HG03039 (cell line): ENCODE results near the gene PTPN12.

Experiments
- ATAC-seq: cut with Tn5 transposase; IDR thresholded peaks from one replicate; pipeline ENCODE4 v1.9.1; 2021; ENCODE audit warnings: mild to moderate bottlenecking, moderate library complexity; ENCODE audit not compliant: unreplicated experiment

The PTPN12 gene

DNA sequence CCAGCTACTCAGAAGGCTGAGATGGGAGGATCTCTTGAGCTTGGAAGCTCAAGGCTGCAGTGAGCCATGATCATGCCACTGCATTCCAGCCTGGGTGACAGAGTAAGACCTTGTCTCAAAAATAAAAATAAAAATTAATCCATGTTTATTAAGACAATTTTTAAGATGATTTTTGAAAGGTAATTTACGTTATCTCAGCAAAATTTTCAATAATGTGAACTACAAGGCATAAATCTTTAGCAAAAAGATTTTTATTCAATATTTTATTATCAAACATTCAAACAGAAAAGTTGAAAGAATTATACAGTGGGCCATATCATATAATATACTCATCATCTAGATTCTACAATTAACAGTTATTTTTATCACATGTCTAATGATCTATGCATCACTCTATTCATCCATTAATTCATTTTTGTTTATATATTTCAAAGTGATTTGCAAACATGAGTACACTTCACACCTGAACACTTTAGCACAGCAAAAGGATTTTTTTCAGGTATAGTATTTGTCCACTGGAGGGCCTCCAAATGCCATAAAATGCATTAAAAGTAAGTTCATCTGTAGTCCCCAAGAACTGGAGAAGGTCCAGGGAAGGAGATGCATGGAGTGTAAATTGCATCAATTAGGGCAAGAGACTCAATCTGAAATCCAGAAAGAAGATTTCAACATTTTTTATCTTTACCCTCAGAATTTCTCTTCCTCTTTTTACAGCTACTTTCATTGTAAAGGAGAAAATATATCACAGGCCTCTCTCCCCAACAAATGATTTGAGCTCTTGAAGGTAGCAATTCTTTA, 120.5 kb downstream of the PTPN12 start:
- no peak for ATAC-seq

- no peak for ATAC-seq
These were observed 121.8 kb downstream of the PTPN12 start for GRCh38 chr7:77658928-77659327.

GRCh38 chr7:77661816-77662215, 124.7 kb downstream of the PTPN12 start:
- no peak for ATAC-seq

- no peak for ATAC-seq
These were observed 125.8 kb downstream of the PTPN12 start for GRCh38 chr7:77662869-77663268.

GRCh38 chr7:77664715-77665114, 127.6 kb downstream of the PTPN12 start:
- ATAC-seq: no peak

- ATAC-seq: no peak
These were observed 128.1 kb downstream of the PTPN12 start for GRCh38 chr7:77665161-77665560.

DNA sequence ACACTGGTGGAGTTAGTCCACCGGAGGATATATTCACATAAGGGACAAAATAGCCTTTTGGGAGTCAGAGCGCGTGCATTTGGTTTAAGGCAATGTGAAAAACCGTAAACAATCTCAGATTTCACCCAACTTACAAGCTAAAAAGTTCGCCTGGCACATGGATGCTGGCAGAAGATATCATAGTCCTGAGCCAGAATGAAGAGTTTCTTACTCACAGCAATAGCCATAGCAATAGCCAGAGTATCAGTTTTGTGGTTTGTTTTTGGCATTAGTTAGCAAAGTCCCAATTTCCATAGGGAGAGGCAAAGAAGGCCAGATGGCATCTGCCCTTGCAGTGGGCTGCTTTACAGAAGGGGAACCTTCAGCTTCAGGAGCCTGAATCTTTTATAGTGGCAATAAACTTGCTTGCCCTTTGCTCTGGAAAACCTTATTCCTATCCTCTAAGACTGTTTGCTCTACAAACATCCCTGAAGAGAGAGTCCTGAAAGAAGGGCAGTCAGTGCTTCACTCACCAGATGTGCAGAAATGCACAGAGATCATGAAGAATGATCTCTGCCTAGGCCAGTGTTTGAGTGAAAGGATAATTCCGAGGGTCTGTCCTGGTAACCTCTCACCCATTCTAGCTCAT, 130.5 kb downstream of the PTPN12 start:
- ATAC-seq: no peak

DNA sequence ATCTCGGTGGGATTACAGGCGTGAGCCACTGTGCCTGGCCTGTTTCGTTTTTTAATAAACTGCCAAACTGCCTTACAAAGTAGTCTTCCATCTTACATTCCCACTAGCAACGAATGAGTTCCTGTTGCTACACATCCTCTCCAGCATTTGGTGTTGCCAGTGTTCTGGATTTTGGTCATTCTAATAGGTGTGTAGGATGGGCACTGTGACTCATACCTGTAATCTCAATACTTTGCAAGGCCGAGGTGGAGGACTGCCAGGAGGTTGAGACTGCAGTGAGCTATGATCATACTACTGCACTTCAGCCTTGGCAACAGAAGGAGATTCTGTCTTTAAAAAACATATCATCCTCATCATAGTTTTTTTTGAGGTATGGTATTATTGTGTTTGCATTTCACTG, 137.8 kb downstream of the PTPN12 start:
- peak; percentile 66 for ATAC-seq

GRCh38 chr7:77679608-77680007, 142.5 kb downstream of the PTPN12 start:
- no peak for ATAC-seq

- no peak for ATAC-seq
These were observed 143.2 kb downstream of the PTPN12 start for GRCh38 chr7:77680266-77680665.

DNA sequence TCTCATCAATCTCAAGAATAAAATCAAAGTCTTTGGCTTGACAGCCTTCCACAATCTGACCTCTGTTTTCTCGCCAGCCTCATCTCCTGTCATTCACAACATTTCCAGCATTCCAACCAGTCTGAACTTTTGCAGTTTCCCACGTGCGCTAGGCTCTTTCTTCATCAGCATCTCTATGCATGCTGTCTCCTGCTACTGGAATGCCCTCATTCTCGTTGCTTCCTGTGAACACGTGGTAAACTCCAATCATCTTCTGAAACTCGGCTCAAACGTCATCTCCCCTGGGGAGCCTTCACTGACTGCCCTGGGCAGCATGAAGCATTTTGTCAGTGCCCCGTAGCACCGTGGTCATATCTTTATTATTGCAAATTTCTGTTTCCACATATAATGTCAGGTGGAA, 146.9 kb downstream of the PTPN12 start:
- ATAC-seq: no peak

DNA sequence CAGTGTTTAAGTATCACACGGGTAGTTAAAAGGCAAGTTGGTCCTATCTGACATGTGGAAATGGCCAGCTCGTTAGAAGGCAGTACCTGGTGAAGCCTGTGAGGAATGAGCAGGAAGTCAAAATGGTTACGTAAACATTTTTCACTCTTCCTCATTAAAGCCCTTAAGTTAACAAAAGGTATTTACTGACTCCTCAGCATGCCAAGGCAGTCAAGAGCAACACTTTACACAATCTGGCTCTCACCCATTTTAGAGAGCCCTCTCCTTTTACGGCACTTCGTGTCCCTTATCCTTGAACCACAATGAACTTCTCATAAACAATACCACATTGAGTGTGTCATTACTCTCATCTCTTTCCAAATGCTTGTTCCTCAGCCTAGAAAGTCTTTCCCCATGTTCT, 148.1 kb downstream of the PTPN12 start:
- ATAC-seq: no peak

DNA sequence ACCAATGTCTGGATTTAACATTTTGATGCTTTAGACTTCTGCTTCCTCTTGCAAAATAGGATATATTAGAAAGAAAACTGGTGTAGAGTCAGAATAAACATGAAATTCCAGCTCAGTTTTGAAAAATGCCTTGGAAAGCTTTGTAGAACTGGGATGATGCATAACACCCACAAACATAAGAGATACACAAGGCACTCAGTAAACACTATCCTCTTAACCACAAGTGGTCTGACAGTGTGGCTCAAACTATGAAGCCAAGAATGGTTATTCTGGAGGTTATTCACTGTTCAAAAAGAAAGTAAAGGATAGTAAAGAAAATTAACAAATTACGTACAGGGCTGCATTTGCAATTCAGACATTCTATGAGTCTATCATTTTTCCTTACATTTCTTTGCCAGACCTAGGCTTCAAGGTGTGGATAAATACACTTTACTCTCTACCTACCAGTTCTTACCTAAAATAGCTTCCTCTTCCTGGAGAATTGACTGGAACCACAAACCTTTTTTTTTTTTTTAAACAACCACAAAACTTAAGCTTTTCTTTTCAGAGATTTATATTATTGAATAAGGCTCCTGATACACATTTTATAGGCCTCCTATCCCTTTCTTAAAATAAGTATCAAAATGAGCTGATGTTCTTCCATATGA, 150.1 kb downstream of the PTPN12 start:
- no peak for ATAC-seq

DNA sequence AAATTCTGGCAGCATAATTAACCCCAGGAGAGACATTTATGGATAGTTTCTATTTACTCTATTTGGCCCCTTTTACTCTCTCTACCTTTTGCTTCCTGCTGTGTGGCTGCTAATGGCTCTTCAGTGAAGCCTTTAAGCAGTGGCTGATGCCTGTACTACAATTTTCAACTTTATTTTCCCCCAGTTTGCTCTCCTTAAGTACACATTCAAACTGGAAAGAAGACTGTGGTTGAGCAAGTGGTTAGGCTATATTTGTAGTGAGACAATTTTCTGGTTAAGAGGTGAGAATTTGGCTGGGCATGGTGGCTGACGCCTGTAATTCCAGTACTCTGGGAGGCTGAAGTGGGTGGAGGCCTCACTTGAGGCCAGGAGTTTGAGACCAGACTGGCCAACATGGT, 150.7 kb downstream of the PTPN12 start:
- no peak for ATAC-seq
